ENCODE results near the gene GIT1.

GRCh38 chr17:29577385-29578211 is 11.8 kb downstream of the GIT1 start:
- TF ChIP-seq CTCF (conservative IDR thresholded peaks at IDR 0.05 in 1 of 2, IDR thresholded peaks at IDR 0.05 in 1 of 2; ENCODE audit: low read depth in 1 of 2, low read length in 2 of 2) (no peak), EZH2 (IDR thresholded peaks at IDR 0.05; ENCODE audit: low read length, missing control alignments) (no peak)

Measured in fibroblast of lung (primary cell).